Stimulated activated CD4-positive, alpha-beta T cell treated with anti-CD3 and anti-CD28 coated beads, Interleukin-15, amount 100 ng/mL, for 24 hours (primary cell): ENCODE measurements around the gene NTRK3.

Experiments used
- DNase-seq: peaks from one replicate; pipeline ENCODE4 v3.0.0-alpha.2; 2020

Gene NTRK3

DNA sequence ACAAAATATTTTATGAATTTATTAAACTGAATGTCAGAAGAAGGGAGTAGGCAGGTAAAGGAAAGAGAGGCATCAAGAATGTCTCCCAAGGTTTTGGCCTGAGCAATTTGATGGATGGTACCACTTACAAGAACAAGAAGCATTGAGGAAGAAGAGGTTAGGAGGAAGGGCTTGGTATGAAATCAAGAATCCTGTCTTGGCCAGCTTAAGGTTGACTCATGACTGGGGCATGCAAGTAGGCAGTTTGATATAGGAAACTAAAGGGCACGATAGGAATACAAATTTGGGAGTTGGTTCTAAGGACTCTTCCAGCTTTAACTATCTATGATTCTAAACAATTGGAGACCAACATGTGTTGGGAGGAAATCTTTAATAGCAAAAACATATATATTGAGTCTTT is 79.1 kb downstream of the NTRK3 start:
- DNase-seq = no peak

DNA sequence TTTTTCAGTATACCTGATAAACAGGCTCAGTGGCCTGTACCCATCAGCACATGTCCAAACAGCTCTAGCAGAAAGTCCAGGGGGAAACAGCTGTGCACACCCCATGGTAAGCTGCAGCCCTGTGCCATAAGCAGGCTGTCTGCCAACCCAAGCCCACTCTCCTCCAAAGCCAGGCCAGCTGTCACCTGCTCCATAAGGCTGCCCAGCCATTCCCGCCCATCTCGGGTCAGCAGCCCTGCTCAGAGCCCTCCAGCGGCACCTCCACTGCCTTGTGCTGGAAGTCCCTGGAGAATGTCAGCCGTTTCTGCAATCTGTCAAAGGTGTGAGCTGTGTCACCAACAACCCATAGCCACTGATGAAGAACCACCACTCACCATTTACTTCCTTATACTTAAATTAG is 82.0 kb downstream of the NTRK3 start:
- DNase-seq = no peak

DNA sequence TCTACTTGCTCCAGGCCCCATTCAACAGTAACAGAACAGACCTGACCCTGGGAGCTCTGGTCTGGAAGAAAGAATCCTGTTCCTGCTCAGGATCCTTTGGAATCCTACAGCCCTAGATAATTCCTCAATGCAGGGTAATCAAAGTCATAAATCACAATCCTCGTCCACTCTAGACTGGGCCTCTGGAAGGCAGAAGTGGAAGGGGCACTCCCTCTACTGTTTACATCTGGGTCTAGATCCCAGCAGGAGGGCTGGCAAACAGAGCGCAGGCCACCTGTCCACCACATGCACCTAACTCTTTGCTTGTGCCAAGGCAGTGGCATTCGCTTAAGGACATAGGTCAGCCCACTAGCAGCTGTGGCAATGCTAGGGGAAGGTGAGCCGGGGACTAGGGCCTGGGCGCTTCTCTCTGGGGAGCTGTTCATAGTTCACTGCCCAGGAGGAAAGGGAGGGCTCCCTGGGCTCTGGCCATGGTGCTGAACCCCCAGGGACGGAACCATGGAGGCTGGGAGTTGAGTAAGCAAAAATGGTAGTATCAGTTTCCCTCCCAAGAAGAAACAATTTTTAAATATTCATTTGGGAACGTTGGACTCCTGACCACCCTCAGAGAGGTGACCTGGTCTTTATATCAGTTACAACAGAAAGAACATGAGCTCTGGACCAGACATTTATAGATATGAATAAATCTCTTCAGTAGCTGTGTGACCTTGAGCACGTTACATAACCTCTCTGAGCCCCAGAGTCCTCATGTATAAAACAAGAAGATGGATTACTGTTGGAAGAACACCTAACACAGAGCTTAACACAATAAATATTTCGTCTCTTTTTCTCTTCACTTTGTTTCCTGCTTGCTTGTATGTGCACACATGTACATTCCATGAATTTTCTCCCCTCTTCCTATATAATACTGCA is 90.2 kb downstream of the NTRK3 start:
- DNase-seq = peak; percentile 14

DNA sequence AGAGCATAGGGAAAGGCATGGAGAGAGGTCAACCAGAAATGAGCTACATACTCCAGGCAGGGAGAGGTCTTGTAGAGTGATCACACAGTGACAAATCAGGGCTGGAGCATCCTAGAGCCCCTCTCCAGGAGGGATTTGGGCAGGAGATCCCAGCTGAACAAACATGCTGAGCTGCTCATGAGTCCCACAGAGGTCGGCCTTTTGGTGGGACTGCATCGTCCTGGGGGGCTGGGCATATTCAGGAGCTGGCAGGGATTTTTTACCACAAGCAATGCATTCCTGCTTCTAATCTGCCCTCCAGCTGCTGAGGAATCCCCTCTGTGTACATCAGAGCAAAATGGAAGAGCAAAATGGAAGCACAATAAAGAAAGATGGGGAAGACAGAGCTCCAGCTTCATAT is 94.9 kb downstream of the NTRK3 start:
- no peak for DNase-seq

DNA sequence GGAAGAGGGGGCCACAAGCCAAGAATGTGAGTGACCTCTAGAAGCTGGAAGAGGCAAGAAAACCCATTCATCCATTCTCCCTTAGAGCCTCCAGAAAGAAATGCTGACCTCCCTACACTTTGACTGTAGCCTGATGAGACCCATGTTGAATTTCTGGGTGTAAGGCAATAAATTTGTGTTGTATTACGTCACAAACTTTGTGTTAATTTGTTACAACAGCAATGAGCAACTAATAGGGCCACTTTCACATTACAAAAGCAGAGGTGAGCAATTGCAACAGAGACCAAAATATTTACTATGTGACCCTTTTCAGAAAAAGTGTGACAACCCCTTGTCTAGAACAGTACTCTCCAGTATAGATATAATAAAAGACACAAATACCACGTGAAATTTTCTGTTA is 101.2 kb downstream of the NTRK3 start:
- no peak for DNase-seq

DNA sequence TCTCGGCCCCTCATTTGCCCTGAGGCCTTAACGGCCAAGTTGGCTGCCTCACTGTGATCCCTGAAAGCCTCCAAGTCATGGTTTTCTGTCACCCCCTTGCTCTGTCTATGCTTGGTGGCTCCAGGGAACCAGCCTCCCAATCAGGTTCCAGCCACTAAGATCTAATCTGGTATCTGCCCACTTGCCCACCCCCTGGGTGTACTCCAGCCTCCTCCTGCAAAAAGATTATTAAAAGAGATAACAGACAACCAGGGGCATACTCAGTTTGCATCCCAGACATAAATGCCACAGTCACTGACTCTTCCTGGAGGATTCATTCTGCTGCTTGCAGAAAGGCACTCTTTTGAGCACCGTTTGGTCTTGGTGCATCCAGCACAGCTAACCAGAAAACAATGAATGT is 103.9 kb downstream of the NTRK3 start:
- DNase-seq = no peak

DNA sequence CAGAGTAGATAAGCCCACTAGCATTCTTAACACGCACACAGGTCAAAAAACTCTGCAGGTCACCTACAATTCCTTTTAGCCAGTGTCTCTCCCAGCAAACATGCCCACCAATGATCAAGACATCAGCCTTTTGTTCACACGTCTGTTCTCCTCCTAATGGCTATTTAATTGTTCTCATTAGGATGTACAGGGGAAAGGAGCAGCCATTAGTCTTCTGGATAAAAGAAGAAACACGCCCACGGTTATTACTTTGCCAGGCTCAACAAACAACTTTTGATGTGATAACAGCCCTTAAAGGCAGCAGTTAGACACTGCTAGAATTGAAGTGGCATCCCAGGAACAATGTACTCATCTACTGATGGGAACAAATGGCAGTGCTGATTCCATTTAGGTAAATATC is 108.8 kb downstream of the NTRK3 start:
- DNase-seq = no peak

DNA sequence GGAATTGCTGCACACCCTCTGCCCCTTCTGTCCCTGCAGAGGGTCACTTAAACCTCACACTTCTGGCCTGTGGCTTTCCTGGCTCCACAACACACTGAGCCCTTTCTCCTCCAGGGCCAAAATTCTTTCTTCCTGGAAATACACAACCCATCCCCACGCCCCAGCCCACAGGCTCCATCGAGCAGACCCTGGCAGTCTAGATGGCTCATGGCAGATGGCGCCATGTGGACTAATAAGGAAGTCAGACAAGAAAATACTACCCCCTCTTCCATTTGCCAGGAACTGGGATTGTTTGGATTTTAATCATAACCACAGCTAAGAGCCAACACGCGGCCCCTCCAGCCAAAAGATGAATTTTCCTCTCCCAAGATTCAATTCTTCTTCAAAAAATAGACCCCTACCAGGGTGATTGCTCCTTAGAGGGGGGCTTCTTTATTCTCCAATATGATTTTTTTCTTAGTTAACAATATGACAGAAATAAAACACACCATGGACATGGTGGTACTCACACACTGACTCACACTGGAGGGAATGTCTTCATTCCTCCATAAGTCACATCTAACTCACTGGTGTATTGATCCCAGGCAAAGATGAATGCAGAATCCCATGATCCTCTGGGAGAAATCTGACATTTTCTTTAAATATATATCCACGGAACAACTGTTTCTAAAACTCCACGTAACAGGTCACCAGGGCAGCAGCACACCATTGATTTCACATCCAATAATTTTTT is 111.5 kb downstream of the NTRK3 start:
- no peak for DNase-seq

DNA sequence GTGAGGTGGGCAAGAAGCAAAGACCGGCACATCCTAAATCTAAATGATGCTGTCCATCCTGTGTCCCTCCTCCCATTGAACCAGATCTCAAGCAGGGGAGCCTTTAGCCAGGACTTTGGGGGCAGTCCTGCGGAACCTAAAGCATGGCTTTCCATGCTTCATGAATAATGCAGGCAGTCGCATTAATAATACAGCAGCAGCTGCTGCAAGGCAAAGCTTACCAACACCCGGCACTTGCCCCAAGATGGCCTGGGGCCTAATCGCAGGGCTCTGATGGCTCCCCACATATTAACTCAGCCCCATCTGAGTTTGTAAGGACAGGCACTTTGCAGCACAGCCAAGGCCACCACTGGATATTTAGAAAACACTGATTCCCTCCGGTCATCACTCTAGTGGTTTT is 114.4 kb downstream of the NTRK3 start:
- DNase-seq = no peak

DNA sequence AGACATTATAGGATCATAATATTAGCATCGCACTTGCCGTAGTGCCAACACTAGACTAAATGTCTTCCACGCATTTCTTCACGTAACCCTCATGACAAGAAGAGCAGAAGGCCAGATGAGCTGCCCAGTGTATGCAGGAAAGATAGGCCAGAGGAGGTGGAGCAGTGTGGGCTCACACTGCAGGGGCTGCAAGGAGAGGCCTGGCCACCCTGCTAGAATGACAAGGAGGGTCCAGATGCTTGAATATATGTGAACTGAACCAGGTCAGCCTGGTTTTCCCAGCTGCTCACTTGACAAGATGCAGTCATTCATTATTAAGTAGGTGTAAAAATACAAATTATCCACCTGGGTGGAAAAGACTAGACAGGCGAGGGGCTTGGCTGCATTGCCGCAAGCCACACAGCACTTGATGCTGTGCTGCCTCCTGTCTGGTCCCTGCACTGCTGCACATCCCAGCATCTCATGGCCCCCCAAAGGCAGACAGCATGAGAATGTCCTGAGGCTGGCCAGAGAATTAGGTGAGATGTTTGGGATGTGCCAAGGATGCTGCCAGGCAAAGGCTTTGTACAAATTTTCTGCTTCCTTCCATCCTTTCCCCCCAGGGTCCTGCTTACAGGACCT is 115.2 kb downstream of the NTRK3 start:
- no peak for DNase-seq

DNA sequence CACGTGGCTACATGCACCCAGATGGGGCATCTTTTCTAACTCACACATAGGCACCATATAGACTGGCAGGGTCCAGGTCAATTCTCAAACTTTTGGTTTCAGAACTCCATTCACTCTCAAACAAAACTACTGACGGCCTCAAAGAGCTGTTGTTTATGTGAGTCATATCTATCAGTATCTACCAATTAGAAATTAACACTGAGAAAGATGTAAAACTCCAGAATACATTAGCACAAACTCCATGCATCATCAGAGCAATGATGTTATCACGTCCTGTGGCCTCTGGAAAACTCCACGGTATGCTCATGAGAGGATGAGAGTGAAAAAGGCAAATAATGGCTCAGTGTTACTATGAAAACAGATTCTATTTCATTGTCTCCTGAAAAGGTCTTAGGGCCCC is 116.1 kb downstream of the NTRK3 start:
- no peak for DNase-seq

DNA sequence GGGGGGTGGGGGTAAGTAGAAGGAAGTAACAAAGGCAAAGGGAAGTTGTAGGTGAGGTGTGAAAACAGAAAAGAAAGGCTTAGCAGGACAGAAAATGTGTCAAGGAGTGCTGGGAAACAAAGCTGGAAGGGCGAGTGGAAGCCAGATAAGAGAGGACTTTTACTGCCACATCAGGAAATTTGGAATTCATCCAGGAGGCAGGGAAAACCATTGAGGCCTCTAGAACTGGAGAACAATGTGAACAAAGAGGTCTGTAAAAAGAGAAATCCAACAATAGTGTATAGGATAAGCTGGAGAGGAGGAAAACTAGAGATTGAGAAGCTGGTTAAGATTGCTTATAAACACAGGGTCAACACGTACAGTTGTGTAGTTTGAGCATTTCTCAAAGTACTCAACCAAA is 116.6 kb downstream of the NTRK3 start:
- DNase-seq = no peak

DNA sequence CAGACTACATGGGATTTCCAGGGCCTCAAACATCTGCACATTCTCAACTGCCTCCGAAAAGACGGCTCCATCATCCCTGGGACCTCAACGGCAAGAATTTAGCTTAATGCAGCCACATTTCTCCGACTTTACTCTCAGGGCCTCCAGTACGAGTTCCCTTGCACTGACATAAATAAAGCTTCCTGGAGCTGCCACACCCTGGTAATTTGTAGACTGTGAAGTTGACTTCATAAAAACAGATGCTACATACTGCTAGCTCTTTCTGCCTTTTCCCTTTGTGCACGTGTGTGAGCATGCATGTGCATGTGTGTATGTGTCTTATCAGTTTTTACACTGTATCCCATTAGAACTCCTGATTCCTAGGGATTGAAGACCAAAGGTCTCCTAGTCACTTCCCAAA is 122.7 kb downstream of the NTRK3 start:
- no peak for DNase-seq

DNA sequence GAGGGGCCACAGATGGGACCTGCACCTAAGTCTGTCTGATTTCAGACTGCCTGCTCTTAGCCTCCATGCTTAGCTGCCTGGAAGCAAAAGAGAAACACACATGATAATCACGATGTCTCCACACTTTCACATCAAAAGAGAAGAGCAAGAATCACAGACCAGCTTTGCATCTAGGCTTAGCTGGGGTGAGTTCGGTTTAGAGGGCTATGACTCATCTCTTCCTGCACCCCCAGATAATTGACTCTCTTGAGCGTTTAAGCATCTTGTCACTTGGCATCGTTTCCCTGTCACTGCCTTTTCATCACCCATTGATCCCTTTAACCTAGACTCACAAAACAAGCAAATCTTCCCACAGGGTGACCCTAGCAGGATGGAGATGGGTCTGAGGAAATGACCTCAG is 124.0 kb downstream of the NTRK3 start:
- DNase-seq = no peak

DNA sequence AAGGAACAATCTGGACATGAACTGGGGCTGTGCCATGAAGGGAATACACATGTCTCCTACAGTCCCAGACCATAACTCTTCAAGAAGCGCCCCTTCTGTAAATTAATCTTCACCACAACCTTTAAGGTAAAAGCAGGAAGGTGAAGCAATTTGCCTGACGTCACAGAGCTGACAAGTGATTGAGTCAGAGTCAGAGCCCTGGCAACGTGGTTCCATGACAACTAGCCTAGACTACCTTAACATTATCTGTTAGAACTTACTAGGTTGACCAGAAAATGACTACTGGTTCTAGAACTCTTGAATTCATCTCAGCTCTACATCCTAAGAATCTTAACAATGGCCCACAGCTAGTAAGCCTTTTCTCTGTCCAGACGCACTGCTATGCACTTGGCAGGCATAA is 124.6 kb downstream of the NTRK3 start:
- peak; percentile 2 for DNase-seq

DNA sequence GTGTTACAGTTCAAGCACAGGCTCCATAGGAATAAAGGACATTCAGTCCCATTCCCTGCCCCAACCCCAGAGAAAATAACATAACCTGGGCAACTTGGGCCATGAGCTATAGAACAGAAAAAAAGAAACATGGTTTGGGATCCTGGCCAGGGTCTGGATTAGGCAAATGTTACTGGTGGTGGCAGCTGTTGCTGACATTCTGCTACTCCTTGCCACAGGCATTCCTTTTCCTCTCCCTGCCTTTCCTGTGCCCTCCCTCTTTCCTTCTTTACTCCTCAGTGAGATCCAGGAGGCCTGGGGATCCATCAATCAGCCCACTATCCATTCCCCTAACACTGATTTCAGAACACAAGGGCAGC is 129.1 kb downstream of the NTRK3 start:
- DNase-seq = no peak

DNA sequence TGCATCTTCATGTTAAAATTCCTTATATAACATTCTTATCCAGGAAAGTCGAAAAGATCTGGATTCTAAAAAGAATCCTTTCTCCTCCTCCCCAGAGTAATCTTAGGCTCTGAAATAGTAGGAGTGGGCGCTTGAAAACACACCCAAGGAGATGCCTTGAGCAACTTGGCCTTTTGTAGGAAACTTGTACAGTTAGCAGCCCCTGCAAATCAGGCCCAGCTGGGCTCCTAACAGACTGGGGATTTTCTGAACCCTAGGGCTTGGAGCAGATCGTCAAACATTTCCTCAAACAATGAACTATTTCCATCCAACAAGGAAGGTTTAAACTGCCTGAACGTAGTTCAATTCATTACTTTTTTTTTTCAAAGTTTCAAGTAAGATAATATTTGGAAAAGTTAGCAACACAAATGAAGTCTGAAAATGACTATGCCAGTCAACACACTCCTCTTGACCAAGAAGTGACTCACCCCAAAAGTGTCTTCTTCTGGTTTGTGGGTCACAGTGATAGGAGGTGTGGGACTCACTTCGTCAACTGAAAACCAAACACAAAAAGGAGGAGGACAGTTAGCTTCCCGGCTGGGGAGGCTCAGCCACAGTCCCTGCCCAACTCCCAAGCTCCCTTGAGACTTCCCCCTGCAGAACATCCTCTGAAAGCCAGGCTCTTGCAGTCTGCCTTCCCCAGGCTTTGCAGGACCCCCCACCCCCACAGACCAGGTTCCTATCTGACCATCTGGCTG is 129.7 kb downstream of the NTRK3 start:
- DNase-seq = no peak

DNA sequence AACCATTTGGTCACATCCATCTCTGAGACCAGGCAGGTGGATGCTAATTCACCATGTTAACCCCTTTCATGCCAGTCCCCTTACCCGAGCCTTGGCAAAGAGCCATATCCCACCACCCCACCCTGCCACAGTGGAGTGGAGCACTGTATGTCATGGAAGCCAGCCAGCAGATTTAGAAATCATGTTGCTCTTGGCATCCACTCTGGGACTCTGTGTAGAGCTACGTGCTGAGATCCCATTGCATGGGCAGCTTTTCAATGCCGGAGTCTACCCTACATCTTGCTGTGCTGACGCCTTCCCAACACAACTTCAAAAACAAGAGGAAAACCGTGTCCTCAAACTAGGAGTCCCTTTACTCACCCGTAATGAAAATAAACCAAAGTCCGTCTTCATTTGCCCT is 131.0 kb downstream of the NTRK3 start:
- no peak for DNase-seq

DNA sequence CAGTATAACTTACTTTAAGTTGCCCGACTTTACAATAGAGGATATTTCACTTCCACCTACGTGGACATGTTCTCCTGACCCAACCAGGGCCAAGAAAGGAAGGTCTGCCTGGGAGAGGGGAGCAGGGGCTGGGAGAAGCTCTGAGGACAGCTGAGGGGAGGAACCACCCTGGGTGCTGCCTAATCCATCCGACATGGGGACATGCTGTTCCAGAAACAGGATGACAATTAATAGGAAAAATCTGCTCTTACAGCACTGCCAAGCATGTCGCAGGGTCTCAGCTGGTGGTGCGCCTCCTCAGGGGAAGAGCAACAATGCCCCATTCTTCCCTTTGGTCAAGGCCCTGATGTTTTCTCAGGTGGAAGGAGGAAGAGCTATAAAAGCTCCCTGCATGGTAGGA is 132.3 kb downstream of the NTRK3 start:
- no peak for DNase-seq

DNA sequence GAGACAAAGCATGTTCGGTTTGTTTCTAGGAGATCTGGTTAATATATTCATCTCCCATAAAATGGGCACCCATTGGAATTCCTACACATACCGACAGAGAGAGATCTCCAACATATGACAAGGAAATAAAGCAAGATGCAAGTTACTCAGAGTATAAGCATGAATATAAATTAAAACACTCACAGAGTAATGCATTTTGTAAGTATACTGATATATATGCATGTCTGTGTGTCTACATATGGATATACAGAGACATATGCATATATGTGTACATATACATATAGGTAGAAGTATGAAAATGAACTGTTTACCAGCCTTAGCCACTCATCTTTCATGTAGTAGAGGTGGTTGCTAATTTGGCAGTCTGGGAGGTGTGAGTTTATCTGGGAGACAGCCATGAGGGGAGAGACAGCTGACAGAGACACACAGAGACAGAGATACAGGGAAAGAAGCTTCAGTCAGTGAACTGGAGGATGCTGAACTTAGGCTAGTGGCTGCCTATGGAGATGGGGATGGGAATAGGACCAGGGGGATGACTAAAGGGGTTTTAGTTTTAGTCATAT is 134.5 kb downstream of the NTRK3 start:
- no peak for DNase-seq

DNA sequence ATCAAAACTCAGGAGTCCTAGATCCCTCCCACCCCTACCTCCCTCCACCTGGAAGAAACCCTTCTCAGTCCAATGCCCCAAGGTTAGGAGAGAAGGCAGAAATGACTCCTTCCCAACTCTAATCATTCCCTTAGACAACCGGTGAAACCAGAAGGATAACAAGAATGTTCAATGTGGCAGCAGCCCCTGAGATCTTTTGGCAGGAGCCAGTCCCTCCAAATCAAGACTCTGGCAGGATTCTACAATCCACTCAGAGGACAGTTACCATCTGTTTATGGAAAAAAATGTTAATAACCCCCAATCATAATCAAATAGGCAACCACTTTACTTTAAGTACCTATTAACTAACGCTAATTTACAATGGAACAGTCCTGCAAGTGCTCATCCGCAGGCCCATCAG is 136.5 kb downstream of the NTRK3 start:
- DNase-seq = no peak

DNA sequence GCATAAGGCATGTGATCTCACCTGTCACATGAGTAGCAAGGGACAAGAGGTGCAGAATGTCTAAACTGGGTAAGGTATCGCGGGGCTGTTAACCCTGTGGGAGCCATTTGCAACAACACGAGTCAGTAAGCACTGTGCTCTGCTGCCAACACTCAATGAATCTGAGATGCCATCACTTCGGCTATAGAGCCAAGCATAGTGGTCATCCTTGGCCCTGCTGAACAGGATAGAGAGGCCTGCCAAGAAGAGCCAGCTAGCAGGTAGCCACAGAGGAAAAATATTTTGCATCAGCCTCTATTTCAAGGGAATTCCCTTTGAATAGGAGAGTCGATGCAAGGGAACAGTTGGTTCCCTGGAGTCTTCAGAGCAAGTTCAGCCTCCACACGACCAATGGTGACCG is 137.8 kb downstream of the NTRK3 start:
- no peak for DNase-seq

DNA sequence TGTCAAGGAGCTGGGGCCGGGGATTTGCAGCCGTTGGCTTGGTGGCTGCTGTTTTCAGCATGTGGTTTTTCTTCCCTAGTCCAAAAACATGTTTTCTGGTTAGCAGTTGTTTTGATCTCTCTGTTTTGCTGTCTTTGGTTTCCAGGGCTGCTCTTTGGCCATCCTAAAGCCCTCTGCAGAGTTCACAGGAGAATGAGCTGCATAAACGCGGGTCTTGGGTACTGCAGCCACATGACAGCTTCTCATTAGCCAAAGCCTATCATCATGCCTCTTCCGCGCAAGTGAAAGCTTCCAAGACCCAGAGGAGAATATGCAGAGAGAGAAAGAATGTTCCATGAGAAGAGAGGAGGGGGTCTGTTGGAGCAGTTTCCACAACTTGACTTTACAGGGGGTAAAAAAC is 138.5 kb downstream of the NTRK3 start:
- DNase-seq = no peak
